Measurements from ENCODE around the gene EMID1. TPM values are rescaled to one million over a fixed set of nuclear protein-coding genes. Genes with fewer than 3 reads are reported as not detected.

The EMID1 gene
- total and polyA plus RNA-seq, 2 experiments from 2014 or later, result 9.9 to 42.5 TPM

DNA sequence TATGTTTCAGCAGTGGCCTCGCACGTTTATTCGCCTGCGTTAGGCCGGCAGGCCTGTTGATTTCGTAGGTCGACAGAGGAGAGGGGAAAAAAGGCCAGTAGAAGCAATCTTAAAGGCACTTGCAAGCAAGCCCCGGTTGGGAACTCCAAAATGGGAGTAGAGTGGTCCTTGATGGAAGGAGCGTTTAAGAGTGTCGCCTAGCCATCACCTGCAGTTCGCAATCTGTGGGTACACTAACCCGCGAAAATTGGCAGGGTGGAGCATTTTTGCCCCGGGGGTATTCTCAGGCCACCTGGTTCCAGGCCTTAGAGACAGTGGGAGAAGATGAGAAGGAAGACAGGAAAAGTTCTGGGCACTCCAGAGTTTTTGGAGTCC, 63.5 kb downstream of the EMID1 start:
- peak overlapping the region; percentile 100 for H3K27ac ChIP-seq
- peaks cover 28% of the 10 kb centered on the region for H3K36me3 ChIP-seq
- TF ChIP-seq, protein P1, sequence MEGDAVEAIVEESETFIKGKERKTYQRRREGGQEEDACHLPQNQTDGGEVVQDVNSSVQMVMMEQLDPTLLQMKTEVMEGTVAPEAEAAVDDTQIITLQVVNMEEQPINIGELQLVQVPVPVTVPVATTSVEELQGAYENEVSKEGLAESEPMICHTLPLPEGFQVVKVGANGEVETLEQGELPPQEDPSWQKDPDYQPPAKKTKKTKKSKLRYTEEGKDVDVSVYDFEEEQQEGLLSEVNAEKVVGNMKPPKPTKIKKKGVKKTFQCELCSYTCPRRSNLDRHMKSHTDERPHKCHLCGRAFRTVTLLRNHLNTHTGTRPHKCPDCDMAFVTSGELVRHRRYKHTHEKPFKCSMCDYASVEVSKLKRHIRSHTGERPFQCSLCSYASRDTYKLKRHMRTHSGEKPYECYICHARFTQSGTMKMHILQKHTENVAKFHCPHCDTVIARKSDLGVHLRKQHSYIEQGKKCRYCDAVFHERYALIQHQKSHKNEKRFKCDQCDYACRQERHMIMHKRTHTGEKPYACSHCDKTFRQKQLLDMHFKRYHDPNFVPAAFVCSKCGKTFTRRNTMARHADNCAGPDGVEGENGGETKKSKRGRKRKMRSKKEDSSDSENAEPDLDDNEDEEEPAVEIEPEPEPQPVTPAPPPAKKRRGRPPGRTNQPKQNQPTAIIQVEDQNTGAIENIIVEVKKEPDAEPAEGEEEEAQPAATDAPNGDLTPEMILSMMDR (IDR thresholded peaks at IDR 0.05; ENCODE audit: low read depth, low read length), result no peak
- peak; percentile 13 to 25 for DNase-seq (ENCODE audit: low read depth in 1 of 2, low spot score in 1 of 2)
- peaks cover 25% of the 10 kb centered on the region for H3K4me1 ChIP-seq (ENCODE audit: low read depth)
- H3K27me3 ChIP-seq, result no peaks in the 10 kb centered on the region
- no peaks in the 10 kb centered on the region for H3K9me3 ChIP-seq (ENCODE audit: low read depth)
- peak overlapping the region; percentile 71 for H3K4me3 ChIP-seq

DNA sequence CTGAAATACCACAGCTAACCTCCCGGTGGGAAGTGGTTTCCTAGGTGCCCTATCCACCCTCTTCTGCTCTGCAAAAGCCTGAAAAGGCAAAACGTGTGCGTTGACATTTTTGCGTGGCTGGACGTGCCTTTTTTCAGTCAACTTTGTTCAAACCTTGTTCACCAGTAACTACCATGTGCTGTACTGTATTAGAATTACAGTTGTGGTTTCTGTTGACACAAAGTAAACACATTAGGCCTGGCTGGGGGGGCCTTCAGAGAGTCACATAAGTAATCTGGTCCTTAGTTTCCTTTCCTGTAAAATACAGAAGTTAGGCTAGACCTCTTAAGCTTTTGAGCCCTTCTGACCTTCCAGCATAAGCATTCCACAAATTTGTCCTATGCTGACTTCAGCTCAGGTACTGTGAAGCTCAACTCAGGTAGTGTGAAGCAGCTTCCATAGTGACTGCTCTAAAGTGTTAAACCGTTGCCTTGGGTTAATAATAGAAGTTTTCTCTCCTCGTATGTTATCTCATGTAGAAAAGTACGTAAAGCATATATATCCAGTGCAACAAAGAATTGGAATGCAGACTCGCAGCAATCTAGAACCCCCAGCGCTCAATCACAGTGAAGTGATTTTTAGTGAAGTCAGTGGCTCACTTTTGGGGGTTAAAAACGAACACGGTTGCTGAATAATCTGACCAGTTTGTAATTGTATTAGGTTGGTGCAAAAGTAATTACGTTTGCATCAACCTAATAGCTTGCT, 64.2 kb downstream of the EMID1 start:
- Histone ChIP-seq H3K4me1 (ENCODE audit: low read depth) (peaks cover 25% of the 10 kb centered on the region), H3K27ac (peak overlapping the region; percentile 100), H3K4me3 (peak overlapping the region; percentile 71), H3K27me3 (no peaks in the 10 kb centered on the region), H3K36me3 (peaks cover 31% of the 10 kb centered on the region), H3K9me3 (ENCODE audit: low read depth) (no peaks in the 10 kb centered on the region)
- peak; percentile 18 to 21 for DNase-seq (ENCODE audit: low read depth in 1 of 2, low spot score in 1 of 2)
- TF ChIP-seq, protein P1 (IDR thresholded peaks at IDR 0.05; ENCODE audit: low read depth, low read length), result no peak

DNA sequence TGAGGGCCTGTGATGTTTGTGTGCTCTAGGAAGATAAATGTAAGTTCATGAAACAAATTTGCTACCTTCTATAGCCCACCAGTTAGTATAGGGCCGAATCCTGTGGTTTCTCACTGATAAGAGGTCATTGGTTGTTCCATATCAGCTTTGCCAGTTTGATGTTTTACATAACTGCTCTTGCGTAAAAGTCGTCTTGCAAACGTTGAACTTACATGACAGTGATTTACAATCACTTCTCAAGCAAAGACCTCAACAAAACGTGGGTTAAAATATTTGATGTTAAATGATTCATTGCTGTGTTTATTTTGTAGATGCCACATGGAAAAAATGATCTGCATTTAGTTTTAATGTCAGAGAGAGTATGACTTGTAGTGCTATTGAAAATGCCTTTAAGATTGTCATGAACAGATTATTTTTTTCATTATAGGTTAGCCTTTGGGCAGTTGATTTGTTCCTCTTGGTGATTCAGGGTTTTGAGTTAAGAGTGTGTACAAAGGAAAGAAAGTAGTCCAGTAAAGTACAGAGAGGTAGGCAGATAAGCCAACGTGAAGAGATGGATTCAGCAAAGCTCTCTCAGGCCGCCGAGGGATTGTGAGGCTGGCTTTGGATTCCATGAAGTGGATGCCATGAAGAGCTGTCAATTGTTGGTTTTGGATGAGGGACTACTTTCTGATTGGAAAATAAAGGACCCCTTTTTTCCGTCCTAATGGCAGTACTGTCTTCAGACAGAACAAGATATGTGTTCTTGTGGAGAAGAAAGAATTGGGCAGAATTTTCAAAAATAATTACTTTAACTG, 65.0 kb downstream of the EMID1 start:
- Histone ChIP-seq H3K4me3 (peak overlapping the region; percentile 71), H3K4me1 (ENCODE audit: low read depth) (peaks cover 25% of the 10 kb centered on the region), H3K9me3 (ENCODE audit: low read depth) (no peaks in the 10 kb centered on the region), H3K27me3 (no peaks in the 10 kb centered on the region), H3K27ac (no peak overlapping the region), H3K36me3 (peaks cover 33% of the 10 kb centered on the region)
- DNase-seq (ENCODE audit: low read depth in 1 of 2, low spot score in 1 of 2), result peak in 1 of 2 donors; percentile 45
- TF ChIP-seq, protein P1 (IDR thresholded peaks at IDR 0.05; ENCODE audit: low read depth, low read length), result no peak

DNA sequence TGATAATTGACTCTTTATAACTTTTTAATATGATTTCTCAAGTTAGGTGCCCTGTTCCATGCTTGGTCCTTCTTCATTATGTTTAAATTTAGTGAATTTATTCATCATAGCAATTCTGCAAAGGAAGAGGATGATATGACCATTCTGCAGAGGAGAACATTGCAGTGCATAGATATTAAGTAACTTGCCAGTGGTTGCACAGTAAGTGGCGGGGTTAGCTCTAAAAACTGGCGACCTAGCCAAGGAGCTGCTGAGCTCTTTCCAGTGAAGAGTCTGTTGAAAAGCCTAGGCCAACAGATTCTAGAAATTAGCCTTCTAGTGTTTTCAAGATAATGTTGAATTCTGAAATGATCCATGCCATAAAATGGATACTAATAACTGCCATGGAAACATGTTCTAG, 66.9 kb downstream of the EMID1 start:
- no peaks in the 10 kb centered on the region for H3K27me3 ChIP-seq
- no peaks in the 10 kb centered on the region for H3K9me3 ChIP-seq (ENCODE audit: low read depth)
- peaks cover 46% of the 10 kb centered on the region for H3K36me3 ChIP-seq
- no peak overlapping the region for H3K4me3 ChIP-seq
- DNase-seq (ENCODE audit: low read depth in 1 of 2, low spot score in 1 of 2), result no peak
- TF ChIP-seq, protein P1 (IDR thresholded peaks at IDR 0.05; ENCODE audit: low read depth, low read length), result no peak
- peaks cover 20% of the 10 kb centered on the region for H3K4me1 ChIP-seq (ENCODE audit: low read depth)
- H3K27ac ChIP-seq, result no peak overlapping the region

DNA sequence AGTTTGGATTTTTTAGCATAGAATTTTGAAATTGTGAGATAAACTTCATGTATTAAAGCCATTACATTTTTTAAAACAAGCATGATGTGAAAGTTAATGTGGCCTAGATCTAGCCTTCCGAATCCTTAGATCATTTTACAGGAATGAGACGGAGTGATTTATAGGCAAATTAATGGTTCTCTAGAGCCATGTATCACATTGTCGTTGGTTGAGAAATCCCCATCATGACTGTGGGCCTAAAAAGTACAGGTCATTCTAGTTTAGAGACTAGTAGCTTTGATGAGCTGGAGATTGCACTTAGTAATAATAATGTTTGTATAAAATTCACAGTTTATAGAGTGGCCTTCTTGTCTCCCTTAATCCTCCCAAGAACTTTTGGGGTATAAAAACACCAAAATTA, 69.5 kb downstream of the EMID1 start:
- no peak for DNase-seq (ENCODE audit: low read depth in 1 of 2, low spot score in 1 of 2)
- H3K9me3 ChIP-seq (ENCODE audit: low read depth), result no peaks in the 10 kb centered on the region
- peaks cover 13% of the 10 kb centered on the region for H3K4me1 ChIP-seq (ENCODE audit: low read depth)
- H3K27ac ChIP-seq, result no peak overlapping the region
- H3K27me3 ChIP-seq, result no peaks in the 10 kb centered on the region
- H3K36me3 ChIP-seq, result peaks cover 70% of the 10 kb centered on the region
- H3K4me3 ChIP-seq, result no peak overlapping the region
- TF ChIP-seq, protein P1 (IDR thresholded peaks at IDR 0.05; ENCODE audit: low read depth, low read length), result no peak
